Measurements from ENCODE around the gene PLBD2. TPM values are rescaled to one million over a fixed set of nuclear protein-coding genes. Genes with fewer than 3 reads are reported as not detected.

Gene PLBD2
- total RNA-seq, 1 donor from 2014 or later, result 54.3 TPM

- Histone ChIP-seq H3K4me3 (ENCODE audit: low read depth, low read length) (no peak overlapping the region), H3K27me3 (ENCODE audit: control insufficient read depth, insufficient read depth, low read length) (no peaks in the 10 kb centered on the region), H3K36me3 (ENCODE audit: control insufficient read depth, insufficient read depth, low read length) (no peaks in the 10 kb centered on the region)
- no peak for DNase-seq (ENCODE audit: low read depth)
- no peak for TF ChIP-seq CTCF (IDR thresholded peaks at IDR 0.05; ENCODE audit: insufficient read depth, low read length, poor library complexity, severe bottlenecking)
Observed at GRCh38 chr12:113385282-113385882, 27.0 kb downstream of the PLBD2 start.

GRCh38 chr12:113386866-113387566, 28.6 kb downstream of the PLBD2 start:
- Histone ChIP-seq H3K36me3 (ENCODE audit: control insufficient read depth, insufficient read depth, low read length) (no peaks in the 10 kb centered on the region), H3K27me3 (ENCODE audit: control insufficient read depth, insufficient read depth, low read length) (no peaks in the 10 kb centered on the region), H3K4me3 (ENCODE audit: low read depth, low read length) (no peak overlapping the region)
- DNase-seq (ENCODE audit: low read depth), result no peak
- no peak for TF ChIP-seq CTCF (IDR thresholded peaks at IDR 0.05; ENCODE audit: insufficient read depth, low read length, poor library complexity, severe bottlenecking)

GRCh38 chr12:113387631-113388030, 29.2 kb downstream of the PLBD2 start:
- TF ChIP-seq CTCF (IDR thresholded peaks at IDR 0.05; ENCODE audit: insufficient read depth, low read length, poor library complexity, severe bottlenecking), result no peak
- no peaks in the 10 kb centered on the region for H3K36me3 ChIP-seq (ENCODE audit: control insufficient read depth, insufficient read depth, low read length)
- no peak for DNase-seq (ENCODE audit: low read depth)
- H3K27me3 ChIP-seq (ENCODE audit: control insufficient read depth, insufficient read depth, low read length), result no peaks in the 10 kb centered on the region
- H3K4me3 ChIP-seq (ENCODE audit: low read depth, low read length), result no peak overlapping the region

- no peak for DNase-seq (ENCODE audit: low read depth)
- Histone ChIP-seq H3K36me3 (ENCODE audit: control insufficient read depth, insufficient read depth, low read length) (no peaks in the 10 kb centered on the region), H3K4me3 (ENCODE audit: low read depth, low read length) (no peak overlapping the region), H3K27me3 (ENCODE audit: control insufficient read depth, insufficient read depth, low read length) (no peaks in the 10 kb centered on the region)
- TF ChIP-seq CTCF (IDR thresholded peaks at IDR 0.05; ENCODE audit: insufficient read depth, low read length, poor library complexity, severe bottlenecking), result no peak
Observed at GRCh38 chr12:113388351-113388750, 30.0 kb downstream of the PLBD2 start.

- no peaks in the 10 kb centered on the region for H3K36me3 ChIP-seq (ENCODE audit: control insufficient read depth, insufficient read depth, low read length)
- DNase-seq (ENCODE audit: low read depth), result no peak
- no peak overlapping the region for H3K4me3 ChIP-seq (ENCODE audit: low read depth, low read length)
- H3K27me3 ChIP-seq (ENCODE audit: control insufficient read depth, insufficient read depth, low read length), result no peaks in the 10 kb centered on the region
- no peak for TF ChIP-seq CTCF (IDR thresholded peaks at IDR 0.05; ENCODE audit: insufficient read depth, low read length, poor library complexity, severe bottlenecking)
Observed at GRCh38 chr12:113390064-113391043, 32.0 kb downstream of the PLBD2 start.
